GM12878 (cell line): Measurements from ENCODE around the gene RAB23. TPM values are rescaled to one million over a fixed set of nuclear protein-coding genes. Genes with fewer than 3 reads are reported as not detected.

Experiments used
- ATAC-seq: fragments of 200-7000 bp; cut with Tn5 transposase; 3 replicates; pipeline ENCODE4 v1.9.1; 2020; ENCODE audit warnings: mild to moderate bottlenecking, moderate library complexity
- BruUV-seq: library from RNA; stranded (reverse); fragments of 400-500 nt; replicated peaks from 2 replicates; lab custom pipeline; 2021; lab: Mats Ljungman, UMichigan
- CTCF ChIA-PET: fragments of 300-600 bp; sonication (Branson Sonifier 250); formaldehyde crosslinking; extraction: SDS; loops from one replicate; lab custom pipeline; 2021; ENCODE audit warnings: inconsistent platforms; lab: Yijun Ruan, JAX
- POLR2A ChIA-PET: fragments of 350-600 bp; formaldehyde crosslinking; extraction: SDS; loops from one replicate; lab custom pipeline; 2021; ENCODE audit warnings: inconsistent platforms; lab: Charles Lee
- RAD21 ChIA-PET: fragments of 300-600 bp; sonication (Branson Sonifier 250); formaldehyde crosslinking; loops from one replicate; lab custom pipeline; 2023; ENCODE audit warnings: antibody characterized with exemption; ENCODE audit not compliant: unreplicated experiment; lab: Charles Lee
- SMC1A ChIA-PET: fragments of 300-600 bp; sonication (Branson Sonifier 250); formaldehyde crosslinking; loops from one replicate; lab custom pipeline; 2023; ENCODE audit not compliant: unreplicated experiment, uncharacterized antibody; lab: Charles Lee
- DNase-seq: peaks from one replicate; pipeline ENCODE4 v3.0.0-alpha.2; 2011; ENCODE audit warnings: low read depth, low spot score
- FAIRE-seq: peaks from 3 replicates; lab custom pipeline; 2011; peaks lifted over from hg19 to GRCh38; lab: Jason Lieb, UNC
- H2AFZ ChIP-seq: 2 replicates; pipeline ENCODE4 v1.6.0; 2011; ENCODE audit warnings: low read depth, low read length, control low read depth; ENCODE audit not compliant: control insufficient read depth
- H3K27ac ChIP-seq: 2 replicates; pipeline ENCODE4 v1.5.1; 2011; ENCODE audit warnings: control low read depth; ENCODE audit not compliant: control insufficient read depth, insufficient read depth
- H3K27me3 ChIP-seq, 2 experiments: replicated peaks in 1 of 2; 2 replicates each; pipeline versions ENCODE4 v1.6.0 to v1.6.1; 2011; ENCODE audit warnings: low read length in 1 of 2; ENCODE audit not compliant: control insufficient read depth in 2 of 2, insufficient read depth in 2 of 2
- H3K36me3 ChIP-seq, 2 experiments: 2 replicates each; pipeline ENCODE4 v1.5.1; 2011; ENCODE audit warnings: low read length in 1 of 2; ENCODE audit not compliant: control insufficient read depth in 2 of 2, insufficient read depth in 2 of 2
- H3K4me1 ChIP-seq: 2 replicates; pipeline ENCODE4 v1.6.1; 2011; ENCODE audit warnings: mild to moderate bottlenecking, low read length, moderate library complexity, mixed read lengths; ENCODE audit not compliant: control insufficient read depth, insufficient read depth
- H3K4me2 ChIP-seq: 2 replicates; pipeline ENCODE4 v1.6.0; 2011; ENCODE audit warnings: control low read depth; ENCODE audit not compliant: control insufficient read depth, insufficient read depth
- H3K4me3 ChIP-seq: fragments of 200-600 bp; sonication (generic); 2 replicates; pipeline ENCODE4 v1.5.1; 2016
- H3K79me2 ChIP-seq: 2 replicates; pipeline ENCODE4 v1.6.0; 2011; ENCODE audit warnings: low read length; ENCODE audit not compliant: control insufficient read depth, insufficient read depth
- H3K9ac ChIP-seq: 2 replicates; pipeline ENCODE4 v1.8.0; 2011; ENCODE audit warnings: low read length, control low read depth, mixed read lengths; ENCODE audit not compliant: control insufficient read depth, insufficient read depth
- H3K9me3 ChIP-seq: replicated peaks from 3 replicates; pipeline ENCODE4 v1.5.1; 2011; ENCODE audit warnings: mild to moderate bottlenecking, low read length; ENCODE audit not compliant: control insufficient read depth, insufficient read depth
- H4K20me1 ChIP-seq: 2 replicates; pipeline ENCODE4 v1.6.0; 2011; ENCODE audit not compliant: control insufficient read depth, insufficient read depth
- CBFB ChIP-seq: IDR thresholded peaks from 2 replicates; pipeline ENCODE4 v1.6.1; 2016; ENCODE audit warnings: antibody characterized with exemption, low read depth
- KDM1A ChIP-seq: fragments of 200-600 bp; sonication (generic); IDR thresholded peaks from 2 replicates; pipeline ENCODE4 v1.6.1; 2016; ENCODE audit warnings: borderline replicate concordance
- MTA3 ChIP-seq: IDR thresholded peaks from 2 replicates; pipeline ENCODE4 v1.6.1; 2012; ENCODE audit warnings: low read length, inconsistent platforms, borderline replicate concordance
- NFXL1 ChIP-seq: fragments of 450-650 bp; IDR thresholded peaks from 2 replicates; pipeline ENCODE4 v1.6.1; 2017; ENCODE audit warnings: antibody characterized with exemption, mild to moderate bottlenecking, borderline replicate concordance
- NR2F1 ChIP-seq: fragments of 450-650 bp; conservative IDR thresholded peaks from 2 replicates; pipeline ENCODE4 v1.6.1; 2017; ENCODE audit warnings: mild to moderate bottlenecking
- RELA ChIP-seq: fragments of 450-650 bp; IDR thresholded peaks from 2 replicates; pipeline ENCODE4 v1.8.0; 2014; ENCODE audit warnings: borderline replicate concordance; ENCODE audit not compliant: partially characterized antibody
- SUPT20H ChIP-seq: IDR thresholded peaks from 2 replicates; pipeline ENCODE4 v1.6.1; 2011; ENCODE audit warnings: low read depth, mild to moderate bottlenecking, low read length, moderate library complexity, borderline replicate concordance; ENCODE audit not compliant: control insufficient read depth
- ZNF217 ChIP-seq: fragments of 450-650 bp; IDR thresholded peaks from 2 replicates; pipeline ENCODE4 v1.6.1; 2017; ENCODE audit warnings: antibody characterized with exemption, mild to moderate bottlenecking
- WGBS: methylation state at CpG from one replicate; pipeline ENCODE4 v1.1.6; 2016; ENCODE audit warnings: low lambda C conversion rate; ENCODE audit not compliant: insufficient replicate concordance, insufficient coverage; ENCODE audit errors: missing lambda C conversion rate; 5-methylcytosine and 5-hydroxymethylcytosine counted together
- in situ Hi-C: fragments of 300-500 bp; cut with MboI; formaldehyde crosslinking; loops from 9 replicates; pipeline ENCODE4 v1.14.3; 2018; ENCODE audit warnings: mixed read lengths
- intact Hi-C: fragments of 100-400 bp; cut with micrococcal nuclease; formaldehyde crosslinking; loops from one replicate; pipeline ENCODE4 v1.14.2; 2022; ENCODE audit not compliant: unreplicated experiment
- polyA plus RNA-seq, 11 experiments: library from polyadenylated mRNA; depleted of rRNA in 4 of 11; unstranded in 6 of 11; stranded (reverse) in 5 of 11; fragments of >200 nt; fragmentation: Nextera tagmentation in 4 of 11; fragmentation: Illumina TruSeq in 1 of 11; extraction: Ambion mirVana in 4 of 11; extraction: Trizol in 1 of 11; gene quantifications; 1 replicate in 1 of 11; 2 replicates in 10 of 11; pipeline versions ENCODE4 v1.2.1 to v1.2.3, GENCODE V29; 2011 to 2016; ENCODE audit warnings: inconsistent platforms in 2 of 11, missing spikeins in 2 of 11, low read depth in 1 of 11
- total RNA-seq, 4 experiments: library from RNA; depleted of rRNA in 3 of 4; stranded (reverse); fragments of >200 nt in 3 of 4; fragmentation: Illumina TruSeq in 1 of 4; extraction: Trizol in 1 of 4; gene quantifications; 2 replicates each; pipeline versions ENCODE4 v1.2.1 to v1.2.3, GENCODE V29; 2013 to 2021
- TF ChIP-seq, protein P1 (sequence below): IDR thresholded peaks from 2 replicates; pipeline ENCODE4 v1.6.1; 2012; ENCODE audit warnings: low read length, inconsistent platforms
- TF ChIP-seq, protein P2 (sequence below): fragments of 450-650 bp; IDR thresholded peaks from 2 replicates; pipeline ENCODE4 v1.6.1; 2017; ENCODE audit warnings: antibody characterized with exemption, mild to moderate bottlenecking, moderate library complexity
- TF ChIP-seq, protein P3 (sequence below): fragments of 150-350 bp; IDR thresholded peaks from 2 replicates; pipeline ENCODE4 v1.6.1; 2014; ENCODE audit warnings: mild to moderate bottlenecking, low read depth, low read length
- TF ChIP-seq, protein P4 (sequence below): fragments of 450-650 bp; formaldehyde crosslinking; IDR thresholded peaks from 2 replicates; pipeline ENCODE4 v1.4.0; 2022; ENCODE audit warnings: mild to moderate bottlenecking, moderate library complexity
- TF ChIP-seq, protein P5 (sequence below), 3 experiments: IDR thresholded peaks in 2 of 3; conservative IDR thresholded peaks in 1 of 3; 2 replicates each; pipeline ENCODE4 v1.5.1; 2011; ENCODE audit warnings: low read depth in 3 of 3, low read length in 3 of 3, mild to moderate bottlenecking in 3 of 3, control low read depth in 2 of 3, moderate library complexity in 2 of 3, inconsistent platforms in 1 of 3, mixed read lengths in 1 of 3; ENCODE audit not compliant: control insufficient read depth in 2 of 3, insufficient read depth in 1 of 3; ENCODE audit errors: extremely low read depth in 1 of 3

RAB23 gene
- total and polyA plus RNA-seq, 10 of the 15 experiments (the other 5 are each of a cell fraction or from before 2014, with no cell fraction given): 0.80 to 6.0 (median 3.1) TPM

DNA sequence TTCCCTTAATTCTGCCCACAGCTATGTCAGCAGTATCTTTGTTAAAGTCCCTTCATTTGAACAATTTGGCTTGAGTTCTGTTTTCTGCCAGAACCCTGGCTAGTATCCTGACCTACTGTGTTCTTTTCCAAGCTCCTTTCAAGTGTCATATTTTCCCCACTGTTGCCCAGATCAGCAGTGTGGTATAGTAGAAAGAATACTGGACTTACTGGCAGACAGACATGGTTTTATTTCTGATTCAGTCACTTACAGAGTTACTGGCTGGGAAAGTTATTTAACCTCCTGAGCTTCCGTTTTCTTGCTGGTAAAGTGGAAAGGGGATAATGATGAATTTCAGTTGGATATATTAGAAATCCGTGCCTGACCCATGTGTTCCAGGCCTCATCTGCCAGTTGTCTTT is 39.8 kb upstream of the RAB23 start:
- SMC1A ChIA-PET: interaction anchor here (0.7 kb wide), 1 partner anchor 409 kb away, joined by 3 read pairs; no protein-coding TSS in a partner anchor
- Histone ChIP-seq H3K27me3 (no peaks in the 10 kb centered on the region), H3K4me2 (no peak overlapping the region), H3K27ac (no peak overlapping the region), H3K4me1 (no peaks in the 10 kb centered on the region), H2AFZ (no peak overlapping the region), H3K9ac (no peak overlapping the region), H3K4me3 (no peak overlapping the region), H3K79me2 (no peaks in the 10 kb centered on the region), H3K36me3 (no peaks in the 10 kb centered on the region), H4K20me1 (no peaks in the 10 kb centered on the region), H3K9me3 (no peaks in the 10 kb centered on the region)
- in situ Hi-C loops (no loop called here), intact Hi-C loops (no loop called here)
- 32% methylated on average over 2 of the region's 2 CpGs for WGBS
- POLR2A ChIA-PET: no interaction called here
- CTCF ChIA-PET: interaction anchor here (1.0 kb wide), 1 partner anchor 357 kb away, joined by 3 read pairs; no protein-coding TSS in a partner anchor
- RAD21 ChIA-PET: no interaction called here
- no TSS peak for BruUV-seq
- no peak for DNase-seq
- no peak for FAIRE-seq
- ATAC-seq: no peak
- TF ChIP-seq SUPT20H: no peak
- TF ChIP-seq CBFB: no peak
- TF ChIP-seq, protein P1, sequence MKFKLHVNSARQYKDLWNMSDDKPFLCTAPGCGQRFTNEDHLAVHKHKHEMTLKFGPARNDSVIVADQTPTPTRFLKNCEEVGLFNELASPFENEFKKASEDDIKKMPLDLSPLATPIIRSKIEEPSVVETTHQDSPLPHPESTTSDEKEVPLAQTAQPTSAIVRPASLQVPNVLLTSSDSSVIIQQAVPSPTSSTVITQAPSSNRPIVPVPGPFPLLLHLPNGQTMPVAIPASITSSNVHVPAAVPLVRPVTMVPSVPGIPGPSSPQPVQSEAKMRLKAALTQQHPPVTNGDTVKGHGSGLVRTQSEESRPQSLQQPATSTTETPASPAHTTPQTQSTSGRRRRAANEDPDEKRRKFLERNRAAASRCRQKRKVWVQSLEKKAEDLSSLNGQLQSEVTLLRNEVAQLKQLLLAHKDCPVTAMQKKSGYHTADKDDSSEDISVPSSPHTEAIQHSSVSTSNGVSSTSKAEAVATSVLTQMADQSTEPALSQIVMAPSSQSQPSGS: no peak
- TF ChIP-seq, protein P2, sequence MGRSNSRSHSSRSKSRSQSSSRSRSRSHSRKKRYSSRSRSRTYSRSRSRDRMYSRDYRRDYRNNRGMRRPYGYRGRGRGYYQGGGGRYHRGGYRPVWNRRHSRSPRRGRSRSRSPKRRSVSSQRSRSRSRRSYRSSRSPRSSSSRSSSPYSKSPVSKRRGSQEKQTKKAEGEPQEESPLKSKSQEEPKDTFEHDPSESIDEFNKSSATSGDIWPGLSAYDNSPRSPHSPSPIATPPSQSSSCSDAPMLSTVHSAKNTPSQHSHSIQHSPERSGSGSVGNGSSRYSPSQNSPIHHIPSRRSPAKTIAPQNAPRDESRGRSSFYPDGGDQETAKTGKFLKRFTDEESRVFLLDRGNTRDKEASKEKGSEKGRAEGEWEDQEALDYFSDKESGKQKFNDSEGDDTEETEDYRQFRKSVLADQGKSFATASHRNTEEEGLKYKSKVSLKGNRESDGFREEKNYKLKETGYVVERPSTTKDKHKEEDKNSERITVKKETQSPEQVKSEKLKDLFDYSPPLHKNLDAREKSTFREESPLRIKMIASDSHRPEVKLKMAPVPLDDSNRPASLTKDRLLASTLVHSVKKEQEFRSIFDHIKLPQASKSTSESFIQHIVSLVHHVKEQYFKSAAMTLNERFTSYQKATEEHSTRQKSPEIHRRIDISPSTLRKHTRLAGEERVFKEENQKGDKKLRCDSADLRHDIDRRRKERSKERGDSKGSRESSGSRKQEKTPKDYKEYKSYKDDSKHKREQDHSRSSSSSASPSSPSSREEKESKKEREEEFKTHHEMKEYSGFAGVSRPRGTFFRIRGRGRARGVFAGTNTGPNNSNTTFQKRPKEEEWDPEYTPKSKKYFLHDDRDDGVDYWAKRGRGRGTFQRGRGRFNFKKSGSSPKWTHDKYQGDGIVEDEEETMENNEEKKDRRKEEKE: no peak
- no peak for TF ChIP-seq MTA3
- no peak for TF ChIP-seq ZNF217
- TF ChIP-seq RELA: no peak
- TF ChIP-seq, protein P3, sequence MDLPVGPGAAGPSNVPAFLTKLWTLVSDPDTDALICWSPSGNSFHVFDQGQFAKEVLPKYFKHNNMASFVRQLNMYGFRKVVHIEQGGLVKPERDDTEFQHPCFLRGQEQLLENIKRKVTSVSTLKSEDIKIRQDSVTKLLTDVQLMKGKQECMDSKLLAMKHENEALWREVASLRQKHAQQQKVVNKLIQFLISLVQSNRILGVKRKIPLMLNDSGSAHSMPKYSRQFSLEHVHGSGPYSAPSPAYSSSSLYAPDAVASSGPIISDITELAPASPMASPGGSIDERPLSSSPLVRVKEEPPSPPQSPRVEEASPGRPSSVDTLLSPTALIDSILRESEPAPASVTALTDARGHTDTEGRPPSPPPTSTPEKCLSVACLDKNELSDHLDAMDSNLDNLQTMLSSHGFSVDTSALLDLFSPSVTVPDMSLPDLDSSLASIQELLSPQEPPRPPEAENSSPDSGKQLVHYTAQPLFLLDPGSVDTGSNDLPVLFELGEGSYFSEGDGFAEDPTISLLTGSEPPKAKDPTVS: no peak
- no peak for TF ChIP-seq KDM1A
- TF ChIP-seq NR2F1: no peak
- TF ChIP-seq, protein P4, sequence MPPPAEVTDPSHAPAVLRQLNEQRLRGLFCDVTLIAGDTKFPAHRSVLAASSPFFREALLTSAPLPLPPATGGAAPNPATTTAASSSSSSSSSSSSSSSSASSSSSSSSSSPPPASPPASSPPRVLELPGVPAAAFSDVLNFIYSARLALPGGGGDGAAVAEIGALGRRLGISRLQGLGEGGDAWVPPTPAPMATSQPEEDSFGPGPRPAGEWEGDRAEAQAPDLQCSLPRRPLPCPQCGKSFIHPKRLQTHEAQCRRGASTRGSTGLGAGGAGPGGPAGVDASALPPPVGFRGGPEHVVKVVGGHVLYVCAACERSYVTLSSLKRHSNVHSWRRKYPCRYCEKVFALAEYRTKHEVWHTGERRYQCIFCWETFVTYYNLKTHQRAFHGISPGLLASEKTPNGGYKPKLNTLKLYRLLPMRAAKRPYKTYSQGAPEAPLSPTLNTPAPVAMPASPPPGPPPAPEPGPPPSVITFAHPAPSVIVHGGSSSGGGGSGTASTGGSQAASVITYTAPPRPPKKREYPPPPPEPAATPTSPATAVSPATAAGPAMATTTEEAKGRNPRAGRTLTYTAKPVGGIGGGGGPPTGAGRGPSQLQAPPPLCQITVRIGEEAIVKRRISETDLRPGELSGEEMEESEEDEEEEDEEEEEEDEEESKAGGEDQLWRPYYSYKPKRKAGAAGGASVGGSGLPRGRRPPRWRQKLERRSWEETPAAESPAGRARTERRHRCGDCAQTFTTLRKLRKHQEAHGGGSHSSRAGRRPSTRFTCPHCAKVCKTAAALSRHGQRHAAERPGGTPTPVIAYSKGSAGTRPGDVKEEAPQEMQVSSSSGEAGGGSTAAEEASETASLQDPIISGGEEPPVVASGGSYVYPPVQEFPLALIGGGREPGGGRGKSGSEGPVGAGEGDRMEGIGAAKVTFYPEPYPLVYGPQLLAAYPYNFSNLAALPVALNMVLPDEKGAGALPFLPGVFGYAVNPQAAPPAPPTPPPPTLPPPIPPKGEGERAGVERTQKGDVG (CRISPR knock-in tag): no peak
- TF ChIP-seq, protein P5, sequence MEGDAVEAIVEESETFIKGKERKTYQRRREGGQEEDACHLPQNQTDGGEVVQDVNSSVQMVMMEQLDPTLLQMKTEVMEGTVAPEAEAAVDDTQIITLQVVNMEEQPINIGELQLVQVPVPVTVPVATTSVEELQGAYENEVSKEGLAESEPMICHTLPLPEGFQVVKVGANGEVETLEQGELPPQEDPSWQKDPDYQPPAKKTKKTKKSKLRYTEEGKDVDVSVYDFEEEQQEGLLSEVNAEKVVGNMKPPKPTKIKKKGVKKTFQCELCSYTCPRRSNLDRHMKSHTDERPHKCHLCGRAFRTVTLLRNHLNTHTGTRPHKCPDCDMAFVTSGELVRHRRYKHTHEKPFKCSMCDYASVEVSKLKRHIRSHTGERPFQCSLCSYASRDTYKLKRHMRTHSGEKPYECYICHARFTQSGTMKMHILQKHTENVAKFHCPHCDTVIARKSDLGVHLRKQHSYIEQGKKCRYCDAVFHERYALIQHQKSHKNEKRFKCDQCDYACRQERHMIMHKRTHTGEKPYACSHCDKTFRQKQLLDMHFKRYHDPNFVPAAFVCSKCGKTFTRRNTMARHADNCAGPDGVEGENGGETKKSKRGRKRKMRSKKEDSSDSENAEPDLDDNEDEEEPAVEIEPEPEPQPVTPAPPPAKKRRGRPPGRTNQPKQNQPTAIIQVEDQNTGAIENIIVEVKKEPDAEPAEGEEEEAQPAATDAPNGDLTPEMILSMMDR (IDR thresholded peaks at IDR 0.05 in 2 of 3, conservative IDR thresholded peaks at IDR 0.05 in 1 of 3; ENCODE audit: control insufficient read depth in 2 of 3, extremely low read depth in 1 of 3, insufficient read depth in 1 of 3, low read depth in 3 of 3, low read length in 3 of 3): no peak
- no peak for TF ChIP-seq NFXL1
